Thyroid gland (tissue), 4 donors: ENCODE results near the gene FARP2.

Experiments
- CTCF ChIP-seq, 6 experiments: fragments of 200-600 bp in 3 of 6; fragments of 450-650 bp in 3 of 6; sonication (generic) in 3 of 6; IDR thresholded peaks; one replicate each; pipeline ENCODE4 v1.5.1; 2016 to 2019; ENCODE audit warnings: antibody characterized with exemption in 6 of 6, mild to moderate bottlenecking in 2 of 6, inconsistent platforms in 1 of 6, moderate library complexity in 1 of 6
- POLR2A ChIP-seq, 2 donors: fragments of 450-650 bp; IDR thresholded peaks; one replicate each; pipeline ENCODE4 v1.6.1; 2017; ENCODE audit warnings: antibody characterized with exemption in 2 of 2, mild to moderate bottlenecking in 2 of 2, moderate library complexity in 1 of 2

GRCh38 chr2:241459520-241459919, 103.4 kb downstream of the FARP2 start:
- TF ChIP-seq CTCF (IDR thresholded peaks at IDR 0.05) = no peak
- no peak for TF ChIP-seq POLR2A (IDR thresholded peaks at IDR 0.05)
